Measurements from ENCODE around the gene KIF2B.
"Not testable (repeated sequence)": the region's sequence is repeated elsewhere in the genome, so short reads cannot be mapped to it uniquely, and the experiment has no call there.

KIF2B gene, protein sequence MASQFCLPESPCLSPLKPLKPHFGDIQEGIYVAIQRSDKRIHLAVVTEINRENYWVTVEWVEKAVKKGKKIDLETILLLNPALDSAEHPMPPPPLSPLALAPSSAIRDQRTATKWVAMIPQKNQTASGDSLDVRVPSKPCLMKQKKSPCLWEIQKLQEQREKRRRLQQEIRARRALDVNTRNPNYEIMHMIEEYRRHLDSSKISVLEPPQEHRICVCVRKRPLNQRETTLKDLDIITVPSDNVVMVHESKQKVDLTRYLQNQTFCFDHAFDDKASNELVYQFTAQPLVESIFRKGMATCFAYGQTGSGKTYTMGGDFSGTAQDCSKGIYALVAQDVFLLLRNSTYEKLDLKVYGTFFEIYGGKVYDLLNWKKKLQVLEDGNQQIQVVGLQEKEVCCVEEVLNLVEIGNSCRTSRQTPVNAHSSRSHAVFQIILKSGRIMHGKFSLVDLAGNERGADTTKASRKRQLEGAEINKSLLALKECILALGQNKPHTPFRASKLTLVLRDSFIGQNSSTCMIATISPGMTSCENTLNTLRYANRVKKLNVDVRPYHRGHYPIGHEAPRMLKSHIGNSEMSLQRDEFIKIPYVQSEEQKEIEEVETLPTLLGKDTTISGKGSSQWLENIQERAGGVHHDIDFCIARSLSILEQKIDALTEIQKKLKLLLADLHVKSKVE

DNA sequence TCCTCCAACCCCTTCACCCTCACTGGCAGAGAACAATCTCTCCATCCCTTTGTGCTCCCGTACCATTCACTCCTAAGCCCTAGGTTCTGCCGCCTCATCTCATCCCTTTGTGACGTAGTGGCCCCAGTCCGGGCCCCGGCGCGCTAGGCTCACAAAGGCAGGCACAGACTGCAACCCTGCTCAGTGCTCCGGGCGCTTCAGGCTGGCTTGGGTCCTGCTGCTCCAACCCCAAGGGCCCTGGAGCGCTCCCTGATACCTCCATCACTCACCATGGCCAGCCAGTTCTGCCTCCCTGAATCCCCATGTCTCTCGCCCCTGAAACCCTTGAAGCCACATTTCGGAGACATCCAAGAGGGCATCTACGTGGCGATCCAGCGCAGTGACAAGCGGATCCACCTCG is at the start of gene KIF2B:
Gene KIF2B, plus strand, starts transcription at position 164 of the 400 bp plus-strand sequence. Its CDS starts 107 bp downstream, at position 271.
- in situ Hi-C loops (cut with HindIII; ENCODE audit: low sequenced_read_pairs): no loop called here

DNA sequence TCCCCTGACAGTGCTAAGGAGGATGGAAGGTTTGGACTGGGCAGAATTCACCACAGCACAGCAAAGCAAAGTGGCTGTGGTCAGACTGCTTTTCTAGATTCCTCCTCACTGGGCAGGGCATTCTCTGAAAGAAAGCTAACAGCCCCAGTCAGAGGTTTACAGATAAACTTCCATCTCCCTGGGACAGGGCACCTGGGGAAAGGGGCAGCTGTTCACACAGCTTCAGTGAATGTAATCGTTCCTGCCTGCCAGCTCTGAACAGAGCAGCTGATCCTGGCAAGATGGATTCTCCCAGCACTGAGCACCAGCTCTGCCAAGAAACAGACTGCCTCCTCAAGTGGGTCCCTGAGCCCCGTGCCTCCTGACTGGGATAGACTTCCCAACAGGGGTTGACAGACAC is 42.4 kb upstream of the KIF2B start:
- in situ Hi-C loops (cut with HindIII; ENCODE audit: low sequenced_read_pairs): no loop called here

DNA sequence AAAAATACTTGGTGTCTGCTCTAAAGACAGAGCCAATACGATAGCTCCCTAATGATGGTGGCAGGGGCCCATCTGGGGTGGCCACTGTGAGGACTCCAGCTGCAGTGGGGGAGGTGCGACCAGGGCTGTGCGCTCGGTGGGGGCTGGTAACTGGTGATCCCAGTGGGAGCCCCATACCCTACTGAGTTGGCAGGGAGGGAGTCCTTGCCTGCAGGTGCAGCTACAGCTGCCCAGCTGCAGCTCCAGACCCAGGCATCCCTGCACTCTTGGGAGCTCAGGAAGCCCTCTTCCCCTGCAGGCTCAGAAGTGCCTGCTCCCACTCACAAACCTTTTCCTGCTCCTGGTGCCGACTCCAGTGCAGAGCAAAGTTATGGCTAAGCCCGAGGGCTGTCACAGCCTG is 31.2 kb upstream of the KIF2B start:
- in situ Hi-C loops (cut with HindIII; ENCODE audit: low sequenced_read_pairs): no loop called here

DNA sequence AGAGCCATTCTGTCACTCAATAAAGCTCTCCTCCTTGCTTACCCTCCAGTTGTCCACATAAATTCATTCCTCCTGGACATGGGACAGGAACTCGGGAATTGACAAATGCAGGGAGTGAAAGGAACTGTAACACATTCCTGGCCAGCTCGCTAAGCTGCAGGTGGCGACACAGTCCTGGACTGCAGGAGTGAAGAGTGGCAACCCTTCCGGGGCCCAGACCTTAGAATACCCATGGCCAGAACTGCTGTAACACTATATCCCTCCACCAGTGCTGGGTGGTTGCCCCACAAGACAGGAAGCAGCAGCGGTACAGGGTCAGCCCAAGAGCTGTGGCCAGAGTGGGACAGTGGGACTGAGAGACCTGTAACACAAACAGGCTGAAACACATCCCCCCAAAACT is 30.3 kb upstream of the KIF2B start:
- in situ Hi-C loops (cut with HindIII; ENCODE audit: low sequenced_read_pairs): no loop called here

DNA sequence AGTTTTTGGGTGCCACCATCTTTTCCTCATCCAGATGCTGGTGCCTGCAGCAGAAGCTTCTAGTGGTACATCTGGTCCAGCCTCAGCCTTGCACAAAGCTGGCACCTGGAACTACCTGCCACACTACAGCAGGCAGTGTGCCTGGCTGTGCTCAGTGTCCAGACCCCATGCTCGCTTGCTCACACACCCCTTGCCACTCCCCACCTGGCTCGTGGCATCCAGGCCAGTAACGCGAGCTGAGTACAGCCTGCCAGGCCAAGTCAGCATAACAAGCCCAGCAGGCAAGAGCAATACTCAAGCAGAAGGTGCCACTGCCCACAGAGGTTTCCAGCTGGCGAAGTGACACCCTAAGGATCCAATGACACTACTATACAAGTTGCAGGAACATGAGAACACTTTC is 29.7 kb upstream of the KIF2B start:
- in situ Hi-C loops (cut with HindIII; ENCODE audit: low sequenced_read_pairs): no loop called here

DNA sequence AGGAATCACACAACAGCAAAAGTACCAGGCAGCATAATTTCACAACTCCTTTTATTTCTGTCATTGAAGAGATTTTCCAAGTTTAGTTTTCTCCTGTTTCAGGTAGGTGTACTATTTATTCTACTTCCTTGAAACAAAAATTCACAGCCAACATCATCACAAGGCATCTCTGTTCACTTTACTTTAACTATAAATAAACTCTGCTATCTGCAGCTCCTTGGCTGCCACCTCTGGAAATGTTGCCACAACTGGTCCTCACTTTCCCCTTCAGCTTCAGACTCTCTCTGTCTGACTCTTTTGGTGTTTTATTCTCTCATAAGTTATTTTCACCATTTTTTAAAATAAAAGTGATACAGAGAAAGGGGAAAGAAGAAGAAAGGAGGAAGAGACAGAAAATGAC is 27.9 kb upstream of the KIF2B start:
- in situ Hi-C loops (cut with HindIII; ENCODE audit: low sequenced_read_pairs): no loop called here

DNA sequence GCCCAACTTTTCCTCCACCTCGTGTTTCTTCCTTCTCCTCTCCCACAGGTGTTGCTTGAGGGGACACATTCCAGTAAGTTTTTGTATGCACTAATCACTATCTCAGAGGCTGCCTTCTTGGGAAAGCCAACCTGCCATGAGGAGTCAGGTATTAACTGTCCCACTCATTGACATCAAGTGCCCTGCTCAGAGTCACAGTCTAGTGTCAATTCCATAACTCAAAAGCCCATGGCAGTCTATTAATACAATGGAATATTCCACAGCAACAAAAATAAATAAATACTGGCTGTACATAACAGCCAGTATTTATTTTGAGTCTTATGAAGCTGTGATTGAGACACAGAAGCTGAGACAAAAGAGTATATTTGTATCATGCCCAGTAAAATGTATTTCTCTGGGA is 26.1 kb upstream of the KIF2B start:
- in situ Hi-C loops (cut with HindIII; ENCODE audit: low sequenced_read_pairs): no loop called here

DNA sequence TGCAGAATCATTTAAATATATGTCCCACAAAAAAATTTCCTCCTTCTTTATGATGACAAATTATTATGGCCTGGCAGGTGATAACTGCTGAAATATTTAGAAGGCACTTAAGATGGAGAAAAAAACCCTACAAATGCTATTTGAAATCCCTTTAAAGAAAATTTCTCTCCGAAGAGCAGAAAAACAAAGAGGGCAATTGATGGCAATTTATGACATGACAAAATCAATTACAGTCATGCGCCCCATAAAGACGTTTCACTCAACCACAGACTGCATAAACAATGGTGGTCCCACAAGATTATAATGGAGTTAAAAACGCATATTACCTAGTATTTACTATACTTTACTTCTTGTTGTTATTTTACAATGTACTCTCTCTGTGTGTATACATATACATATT is 25.2 kb upstream of the KIF2B start:
- in situ Hi-C loops (cut with HindIII; ENCODE audit: low sequenced_read_pairs): no loop called here

DNA sequence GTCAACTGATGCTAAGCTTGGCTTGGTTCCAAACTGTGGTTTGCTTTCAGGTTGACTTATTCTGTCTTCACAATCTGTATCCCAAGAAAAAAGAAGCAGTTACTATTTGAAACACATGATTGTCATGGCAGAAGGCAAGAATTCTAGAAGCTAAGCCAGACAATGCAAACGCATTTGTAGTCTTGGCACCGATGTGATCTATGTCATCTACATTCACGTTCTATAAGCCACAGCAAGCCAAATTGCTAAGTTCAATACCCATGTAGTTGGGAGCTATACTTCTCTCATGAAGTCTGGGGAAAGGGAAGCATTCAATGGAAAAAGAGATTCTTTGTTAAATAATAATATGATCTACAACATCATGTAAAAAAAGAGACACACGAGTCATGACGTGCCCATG is 18.3 kb upstream of the KIF2B start:
- in situ Hi-C loops (cut with HindIII; ENCODE audit: low sequenced_read_pairs): no loop called here

DNA sequence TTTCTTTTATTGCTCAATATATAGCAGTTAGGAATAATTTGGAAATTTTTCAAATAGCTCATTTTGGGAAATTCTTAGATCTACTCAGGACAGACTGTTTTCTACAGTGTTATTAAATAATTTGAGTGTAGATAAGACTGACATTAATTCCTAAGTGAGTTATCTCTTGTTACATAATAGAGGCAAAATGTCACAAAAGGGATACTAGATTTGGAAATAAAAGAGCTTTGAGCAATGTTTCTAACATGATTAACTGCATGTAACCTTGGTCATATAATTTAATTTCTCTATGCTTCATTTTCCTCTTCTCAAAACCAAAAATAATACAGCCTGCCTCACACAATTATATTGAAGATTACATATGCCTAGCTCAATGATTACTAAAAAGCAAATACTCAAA is 16.3 kb upstream of the KIF2B start:
- in situ Hi-C loops (cut with HindIII; ENCODE audit: low sequenced_read_pairs): no loop called here

DNA sequence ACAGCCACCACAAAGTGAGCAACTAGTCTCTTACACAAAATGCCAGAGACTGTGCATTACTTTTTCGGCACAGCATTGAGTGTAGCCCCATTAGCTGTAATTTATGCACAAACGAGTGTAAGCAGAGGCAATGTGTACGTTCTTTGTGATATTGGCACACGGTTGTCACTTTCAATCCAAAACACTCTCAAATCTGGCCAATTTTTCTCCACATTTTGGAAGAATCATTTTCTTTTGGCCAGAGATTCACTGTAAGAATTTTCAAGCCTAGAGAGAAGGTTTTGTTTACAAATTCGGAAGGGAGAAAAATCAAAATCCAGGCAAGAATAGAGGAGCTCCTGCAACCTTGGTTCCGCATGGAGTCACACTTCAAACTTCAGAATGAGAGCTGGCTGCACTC is 15.4 kb upstream of the KIF2B start:
- in situ Hi-C loops (cut with HindIII; ENCODE audit: low sequenced_read_pairs): no loop called here

DNA sequence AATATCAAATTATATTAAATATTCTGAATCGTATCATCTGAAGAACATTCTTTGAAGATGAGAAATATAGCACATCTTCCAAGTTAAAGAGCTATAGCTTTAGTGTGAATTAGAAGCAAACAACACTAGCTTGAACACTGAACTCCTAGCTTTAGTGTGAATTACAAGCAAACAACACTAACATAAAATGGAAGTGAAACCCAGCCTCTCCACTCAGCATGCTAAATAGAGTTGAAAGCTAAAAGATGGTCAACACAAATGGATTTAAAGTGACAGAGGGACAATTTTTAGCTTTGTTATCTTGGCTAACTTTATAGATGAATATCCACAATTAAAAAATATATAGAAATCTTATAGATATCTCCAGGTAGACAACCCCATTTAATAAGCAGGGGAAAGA is 4.5 kb upstream of the KIF2B start:
- in situ Hi-C loops (cut with HindIII; ENCODE audit: low sequenced_read_pairs): no loop called here

DNA sequence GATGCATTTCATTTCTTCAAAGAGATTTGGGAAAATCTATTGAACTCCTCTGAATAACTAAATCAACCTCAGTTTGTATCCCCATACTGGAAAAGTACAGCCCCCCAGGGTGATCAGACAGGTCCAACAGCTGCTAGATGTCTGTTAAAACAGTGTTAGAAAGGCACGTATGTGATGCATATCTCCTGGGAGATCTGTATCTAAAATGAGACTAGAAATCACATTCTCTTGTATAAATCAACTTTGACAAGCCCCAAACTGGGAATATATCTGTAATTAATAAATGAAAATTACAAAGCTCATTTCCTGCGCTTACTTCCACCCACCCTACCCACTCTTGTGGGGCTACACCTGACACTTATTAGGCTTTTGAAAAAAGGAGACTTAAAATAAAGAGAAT is 3.8 kb upstream of the KIF2B start:
- in situ Hi-C loops (cut with HindIII; ENCODE audit: low sequenced_read_pairs): no loop called here

DNA sequence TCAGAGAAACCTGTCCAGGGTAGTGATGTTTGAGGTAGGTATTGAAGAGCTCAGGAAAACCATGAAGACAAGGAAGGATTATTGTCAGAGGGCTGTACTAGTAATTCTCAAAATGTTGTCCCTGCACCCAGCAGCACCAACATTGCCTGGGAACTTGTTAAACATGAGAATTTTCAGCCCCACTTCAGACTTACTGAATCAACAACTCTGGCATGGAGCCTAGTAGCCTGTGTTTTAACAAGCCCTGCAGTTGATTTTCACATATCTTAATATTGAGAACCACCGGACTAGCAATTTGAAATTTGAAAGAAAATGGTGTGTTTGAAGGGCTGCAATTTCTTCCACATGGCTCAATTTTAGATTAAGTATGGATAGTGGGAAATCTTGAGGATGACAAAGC is 2.8 kb upstream of the KIF2B start:
- in situ Hi-C loops (cut with HindIII; ENCODE audit: low sequenced_read_pairs): no loop called here

DNA sequence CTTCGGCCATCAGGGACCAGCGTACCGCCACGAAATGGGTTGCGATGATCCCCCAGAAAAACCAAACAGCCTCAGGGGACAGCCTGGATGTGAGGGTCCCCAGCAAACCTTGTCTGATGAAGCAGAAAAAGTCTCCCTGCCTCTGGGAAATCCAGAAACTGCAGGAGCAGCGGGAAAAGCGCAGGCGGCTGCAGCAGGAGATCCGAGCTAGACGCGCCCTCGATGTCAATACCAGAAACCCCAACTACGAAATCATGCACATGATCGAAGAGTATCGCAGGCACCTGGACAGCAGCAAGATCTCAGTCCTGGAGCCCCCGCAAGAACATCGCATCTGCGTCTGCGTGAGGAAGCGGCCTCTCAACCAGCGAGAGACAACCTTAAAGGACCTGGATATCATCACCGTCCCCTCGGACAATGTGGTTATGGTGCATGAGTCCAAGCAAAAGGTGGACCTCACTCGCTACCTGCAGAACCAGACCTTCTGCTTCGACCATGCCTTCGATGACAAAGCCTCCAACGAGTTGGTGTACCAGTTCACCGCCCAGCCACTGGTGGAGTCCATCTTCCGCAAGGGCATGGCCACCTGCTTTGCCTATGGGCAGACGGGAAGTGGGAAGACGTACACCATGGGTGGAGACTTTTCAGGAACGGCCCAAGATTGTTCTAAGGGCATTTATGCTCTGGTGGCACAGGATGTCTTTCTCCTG is 769 bp downstream of the KIF2B start:
- in situ Hi-C loops (cut with HindIII; ENCODE audit: low sequenced_read_pairs): no loop called here

DNA sequence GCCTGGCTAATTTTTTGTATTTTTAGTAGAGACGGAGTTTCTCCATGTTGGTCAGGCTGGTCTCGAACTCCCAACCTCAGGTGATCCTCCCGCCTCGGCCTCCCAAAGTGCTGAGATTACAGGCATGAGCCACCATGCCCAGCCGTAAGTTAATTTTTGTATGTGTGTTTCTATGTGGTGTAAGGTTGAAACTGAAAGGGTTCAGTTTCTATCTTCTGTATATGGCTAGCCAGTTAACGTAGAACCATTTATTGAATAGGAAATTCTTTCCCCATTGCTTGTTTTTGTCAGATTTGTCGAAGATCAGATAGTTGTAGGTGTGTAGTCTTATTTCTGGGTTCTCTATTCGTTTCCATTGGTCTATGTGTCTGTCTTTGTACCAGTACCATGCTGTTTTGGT is 12.0 kb downstream of the KIF2B start:
- in situ Hi-C loops (cut with HindIII; ENCODE audit: low sequenced_read_pairs): not testable (repeated sequence)

DNA sequence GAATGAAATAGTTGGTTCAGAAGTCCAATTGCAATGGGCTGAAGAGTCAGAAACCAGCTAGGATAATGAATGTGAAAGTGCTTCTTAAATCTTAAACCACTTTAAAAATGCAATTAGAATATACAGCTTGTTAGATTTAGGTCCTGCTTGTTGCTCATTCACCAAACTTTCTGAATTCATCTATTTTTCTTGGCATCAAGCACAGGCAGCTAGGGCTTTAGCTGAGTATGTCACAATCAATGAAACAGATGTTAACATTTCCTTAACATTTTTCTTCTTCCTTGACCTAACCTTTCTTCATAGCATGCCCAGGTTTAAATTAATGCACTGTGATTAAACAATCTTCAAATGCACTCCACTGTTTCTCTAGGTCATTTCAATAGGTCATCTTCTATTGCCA is 14.4 kb downstream of the KIF2B start:
- in situ Hi-C loops (cut with HindIII; ENCODE audit: low sequenced_read_pairs): no loop called here

DNA sequence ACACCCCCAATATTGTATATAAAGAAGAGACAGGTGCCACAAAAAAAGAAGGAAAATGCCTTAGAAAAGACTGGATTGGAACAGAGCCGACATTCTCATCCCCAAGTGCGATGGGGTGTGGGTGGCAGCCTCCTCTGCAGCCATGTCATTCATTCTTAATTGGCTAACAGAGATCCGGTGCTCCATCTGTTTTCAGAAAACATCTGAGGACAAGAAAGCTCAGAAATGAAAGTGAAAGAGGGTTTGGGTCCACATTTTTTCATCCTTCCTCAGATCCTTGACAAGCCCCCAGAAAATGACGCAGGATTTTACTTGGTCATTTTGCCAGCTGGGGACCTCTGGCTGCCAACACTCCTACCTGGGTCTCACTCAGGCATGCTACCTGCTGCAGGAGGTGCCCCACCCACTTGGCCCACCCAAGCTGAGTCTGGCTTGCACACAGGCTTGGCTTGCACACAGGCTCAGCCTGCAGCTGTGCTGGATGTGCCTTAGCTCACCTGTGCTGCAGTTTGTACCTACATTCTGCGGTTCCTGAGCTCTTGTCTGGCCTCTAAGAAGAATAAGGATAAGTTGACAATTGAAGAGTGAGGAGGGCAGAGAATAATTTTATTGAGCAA is 21.9 kb downstream of the KIF2B start:
- in situ Hi-C loops (cut with HindIII; ENCODE audit: low sequenced_read_pairs): no loop called here

DNA sequence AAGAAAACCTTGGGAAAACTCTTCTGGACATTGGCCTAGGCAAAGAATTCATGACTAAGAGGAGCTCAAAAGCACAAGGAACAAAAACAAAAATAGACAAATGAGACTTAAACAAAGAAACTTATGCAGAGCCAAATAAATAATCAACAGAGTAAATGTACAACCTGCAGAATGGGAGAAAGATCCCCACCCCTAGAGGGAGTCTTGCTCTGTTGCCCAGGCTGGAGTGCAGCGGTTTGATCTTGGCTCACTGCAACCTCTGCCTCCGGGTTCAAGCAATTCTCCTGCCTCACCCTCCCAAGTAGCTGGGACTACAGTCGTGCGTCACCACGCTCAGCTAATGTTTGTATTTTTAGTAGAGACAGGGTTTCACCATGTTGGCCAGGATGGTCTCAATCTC is 48.4 kb downstream of the KIF2B start:
- in situ Hi-C loops (cut with HindIII; ENCODE audit: low sequenced_read_pairs): not testable (repeated sequence)

Data from DLD1 (cell line).